Progenitor cell of endocrine pancreas (in vitro differentiated cells): ENCODE results near the gene SLC49A3. TPM values are rescaled to one million over a fixed set of nuclear protein-coding genes. Genes with fewer than 3 reads are reported as not detected.
A peak's percentile ranks its signal among the peaks of the same experiment; 100 is the strongest.

ENCODE experiments used
- DNase-seq: peaks from one replicate; pipeline ENCODE4 v3.0.0; 2021; ENCODE audit warnings: low spot score; ENCODE audit not compliant: unreplicated experiment
- H3K27ac Mint-ChIP-seq: 2 replicates; pipeline ENCODE4 v1.8.0; 2021; ENCODE audit warnings: mild to moderate bottlenecking, moderate library complexity, mixed read lengths
- H3K27me3 Mint-ChIP-seq: 2 replicates; pipeline ENCODE4 v1.8.0; 2021; ENCODE audit warnings: mixed read lengths
- H3K36me3 Mint-ChIP-seq: 2 replicates; pipeline ENCODE4 v1.8.0; 2022; ENCODE audit warnings: mixed read lengths; ENCODE audit not compliant: insufficient read depth
- H3K4me1 Mint-ChIP-seq: 2 replicates; pipeline ENCODE4 v1.8.0; 2021; ENCODE audit warnings: low read depth, mixed read lengths
- H3K4me3 Mint-ChIP-seq: 2 replicates; pipeline ENCODE4 v1.8.0; 2021; ENCODE audit warnings: low read depth, mild to moderate bottlenecking, moderate library complexity, mixed read lengths
- H3K9me3 Mint-ChIP-seq: 2 replicates; pipeline ENCODE4 v1.8.0; 2021; ENCODE audit warnings: low read depth, mixed read lengths
- total RNA-seq: library from RNA; stranded (reverse); gene quantifications from 2 replicates; pipeline ENCODE4 v1.2.1, GENCODE V29; 2021
- TF ChIP-seq, protein P1 (sequence below): fragments of 200-600 bp; sonication (generic); IDR thresholded peaks from one replicate; pipeline ENCODE4 v1.5.0; 2021; ENCODE audit warnings: antibody characterized with exemption, mild to moderate bottlenecking; ENCODE audit not compliant: unreplicated experiment

The SLC49A3 gene
- total RNA-seq, 1 donor from 2014 or later, result 13.1 TPM

DNA sequence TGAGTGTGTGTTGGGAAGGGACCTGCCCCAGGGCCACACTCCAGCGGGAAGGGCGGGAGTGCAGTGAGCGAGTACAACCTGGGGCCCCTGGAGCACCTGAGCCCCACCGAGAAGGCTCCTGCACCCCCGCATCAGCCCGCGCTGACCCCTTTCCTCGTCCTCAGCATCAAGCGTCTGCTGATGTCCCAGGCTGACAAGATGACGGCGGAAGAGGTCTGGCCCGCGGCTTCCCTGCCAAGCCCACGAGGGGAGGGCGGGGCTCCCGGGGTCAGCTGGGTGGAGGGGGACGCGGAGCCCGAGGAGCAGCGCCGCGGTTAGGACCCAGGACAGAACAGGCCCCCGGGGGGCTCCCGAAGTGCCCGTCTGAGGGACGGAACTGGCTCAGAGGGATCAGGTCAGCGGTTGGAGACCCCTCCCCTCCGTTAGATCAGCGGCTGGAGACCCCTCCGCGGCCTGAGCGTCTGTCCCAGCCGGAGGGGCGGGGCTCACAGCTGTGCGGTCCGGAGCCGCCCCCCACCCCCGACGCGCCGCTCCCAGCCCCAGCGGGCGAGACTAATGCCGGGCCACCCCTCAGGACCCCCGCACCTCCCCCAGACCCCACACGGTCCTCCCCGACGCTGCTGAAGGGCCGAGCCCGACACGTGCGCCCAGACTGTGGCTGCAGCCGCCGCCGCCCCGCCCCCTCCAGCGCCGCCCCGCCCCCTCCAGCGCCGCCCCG lies 7.9 kb downstream of the SLC49A3 start:
- H3K27ac Mint-ChIP-seq, result no peak overlapping the region
- no peak for DNase-seq
- H3K27me3 Mint-ChIP-seq, result no peaks in the 10 kb centered on the region
- TF ChIP-seq, protein P1, sequence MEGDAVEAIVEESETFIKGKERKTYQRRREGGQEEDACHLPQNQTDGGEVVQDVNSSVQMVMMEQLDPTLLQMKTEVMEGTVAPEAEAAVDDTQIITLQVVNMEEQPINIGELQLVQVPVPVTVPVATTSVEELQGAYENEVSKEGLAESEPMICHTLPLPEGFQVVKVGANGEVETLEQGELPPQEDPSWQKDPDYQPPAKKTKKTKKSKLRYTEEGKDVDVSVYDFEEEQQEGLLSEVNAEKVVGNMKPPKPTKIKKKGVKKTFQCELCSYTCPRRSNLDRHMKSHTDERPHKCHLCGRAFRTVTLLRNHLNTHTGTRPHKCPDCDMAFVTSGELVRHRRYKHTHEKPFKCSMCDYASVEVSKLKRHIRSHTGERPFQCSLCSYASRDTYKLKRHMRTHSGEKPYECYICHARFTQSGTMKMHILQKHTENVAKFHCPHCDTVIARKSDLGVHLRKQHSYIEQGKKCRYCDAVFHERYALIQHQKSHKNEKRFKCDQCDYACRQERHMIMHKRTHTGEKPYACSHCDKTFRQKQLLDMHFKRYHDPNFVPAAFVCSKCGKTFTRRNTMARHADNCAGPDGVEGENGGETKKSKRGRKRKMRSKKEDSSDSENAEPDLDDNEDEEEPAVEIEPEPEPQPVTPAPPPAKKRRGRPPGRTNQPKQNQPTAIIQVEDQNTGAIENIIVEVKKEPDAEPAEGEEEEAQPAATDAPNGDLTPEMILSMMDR, result no peak
- no peaks in the 10 kb centered on the region for H3K9me3 Mint-ChIP-seq
- H3K4me1 Mint-ChIP-seq, result no peaks in the 10 kb centered on the region
- H3K4me3 Mint-ChIP-seq, result peak overlapping the region; percentile 47
- H3K36me3 Mint-ChIP-seq, result no peaks in the 10 kb centered on the region

DNA sequence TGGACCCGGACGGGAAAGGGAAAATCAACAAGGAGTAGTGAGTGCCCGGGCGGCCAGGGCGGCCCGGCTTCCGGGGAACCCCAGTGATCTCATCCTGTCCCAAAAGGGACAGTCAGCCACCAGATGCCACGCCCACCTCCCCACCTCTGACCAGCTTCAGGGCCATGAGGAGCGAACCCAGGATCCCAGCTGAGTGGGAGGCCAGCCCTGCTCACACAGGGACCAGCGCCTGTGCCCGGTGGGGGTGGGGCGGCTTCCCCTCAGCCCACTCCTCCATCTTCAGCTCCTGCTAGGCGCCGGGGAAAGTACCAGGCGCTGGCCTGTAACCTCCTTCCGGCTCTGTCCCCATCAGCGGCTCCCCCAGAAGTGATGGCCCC lies 8.4 kb downstream of the SLC49A3 start:
- H3K4me3 Mint-ChIP-seq, result peak overlapping the region; percentile 47
- no peaks in the 10 kb centered on the region for H3K9me3 Mint-ChIP-seq
- no peaks in the 10 kb centered on the region for H3K4me1 Mint-ChIP-seq
- no peak overlapping the region for H3K27ac Mint-ChIP-seq
- no peaks in the 10 kb centered on the region for H3K27me3 Mint-ChIP-seq
- H3K36me3 Mint-ChIP-seq, result no peaks in the 10 kb centered on the region
- DNase-seq, result no peak
- TF ChIP-seq, protein P1, result no peak

DNA sequence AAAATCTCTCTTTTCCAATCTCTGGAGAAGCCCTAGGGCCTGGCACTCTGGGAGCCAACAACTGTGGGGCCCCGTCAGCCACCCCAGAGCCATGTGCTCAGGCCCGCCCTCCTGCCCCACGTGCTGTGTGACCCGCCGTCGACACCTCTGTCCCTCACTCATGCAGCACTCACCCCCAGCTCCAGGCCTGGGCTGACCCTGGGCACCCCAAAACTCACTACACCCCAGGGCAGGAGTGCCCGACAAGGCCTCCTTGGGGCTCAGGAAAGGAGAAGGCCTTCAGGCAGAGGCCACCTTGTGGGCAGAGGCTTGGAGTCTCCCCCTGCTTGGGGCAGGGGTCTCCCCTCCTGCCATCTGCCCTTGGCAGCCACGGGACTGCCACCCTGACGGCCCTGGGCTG lies 8.9 kb downstream of the SLC49A3 start:
- Mint-ChIP-seq H3K4me3 (peak overlapping the region; percentile 47), H3K36me3 (no peaks in the 10 kb centered on the region), H3K9me3 (no peaks in the 10 kb centered on the region), H3K4me1 (no peaks in the 10 kb centered on the region), H3K27me3 (no peaks in the 10 kb centered on the region), H3K27ac (no peak overlapping the region)
- TF ChIP-seq, protein P1, result no peak
- DNase-seq, result no peak

DNA sequence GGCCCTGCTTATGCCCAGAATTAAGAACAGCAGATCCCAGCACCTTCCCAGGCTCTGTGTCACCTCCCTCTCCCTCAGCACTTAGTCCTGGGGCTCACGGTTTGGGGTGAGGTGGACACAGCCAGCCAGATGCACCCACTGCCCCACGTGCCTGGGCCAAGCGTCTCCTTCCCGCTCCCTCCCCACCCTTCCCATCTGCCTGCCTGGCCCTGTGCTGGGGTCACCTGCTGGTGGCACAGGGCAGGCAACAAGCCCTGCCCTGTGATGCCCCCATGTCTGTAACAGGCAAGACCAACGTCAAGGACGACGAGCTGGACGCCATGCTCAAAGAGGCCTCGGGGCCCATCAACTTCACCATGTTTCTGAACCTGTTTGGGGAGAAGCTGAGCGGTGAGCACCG lies 9.3 kb downstream of the SLC49A3 start:
- no peaks in the 10 kb centered on the region for H3K4me1 Mint-ChIP-seq
- TF ChIP-seq, protein P1, result no peak
- peak overlapping the region; percentile 31 for H3K4me3 Mint-ChIP-seq

DNA sequence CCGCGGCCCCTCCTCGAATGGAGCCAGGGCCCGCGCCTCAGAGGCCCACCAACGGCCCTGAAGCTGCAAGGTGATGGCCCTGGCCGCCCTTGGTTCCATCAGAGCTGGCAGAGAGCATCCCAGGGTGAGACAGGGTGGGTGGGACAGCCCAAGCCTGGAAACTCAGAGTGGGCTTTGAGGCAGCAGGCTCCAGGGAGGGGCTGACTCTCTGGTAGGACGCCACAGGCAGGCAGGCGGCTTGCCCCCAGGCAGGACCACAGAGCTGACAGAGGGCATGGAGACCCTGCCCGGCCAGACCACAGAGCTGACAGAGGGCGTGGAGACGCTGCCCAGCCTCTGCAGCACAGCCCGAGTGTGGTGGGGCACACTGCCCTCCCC lies 9.9 kb downstream of the SLC49A3 start:
- H3K4me1 Mint-ChIP-seq, result no peaks in the 10 kb centered on the region
- H3K36me3 Mint-ChIP-seq, result no peaks in the 10 kb centered on the region
- no peak overlapping the region for H3K4me3 Mint-ChIP-seq
- H3K27ac Mint-ChIP-seq, result no peak overlapping the region
- no peaks in the 10 kb centered on the region for H3K27me3 Mint-ChIP-seq
- no peaks in the 10 kb centered on the region for H3K9me3 Mint-ChIP-seq
- no peak for DNase-seq
- TF ChIP-seq, protein P1, result no peak

More for the DNA sequence above, 9.3 kb downstream of the SLC49A3 start:
- H3K27ac Mint-ChIP-seq, result no peak overlapping the region
- no peaks in the 10 kb centered on the region for H3K9me3 Mint-ChIP-seq
- no peak for DNase-seq
- H3K36me3 Mint-ChIP-seq, result no peaks in the 10 kb centered on the region
- H3K27me3 Mint-ChIP-seq, result no peaks in the 10 kb centered on the region
